Fibroblast of lung (primary cell): ENCODE results near the gene TERT. TPM values are rescaled to one million over a fixed set of nuclear protein-coding genes. Genes with fewer than 3 reads are reported as not detected.

ENCODE experiments used
- DNase-seq, 2 donors: peaks; one replicate each; pipeline versions ENCODE4 v3.0.0 to v3.0.0-alpha.2; 2010; ENCODE audit warnings: low read depth in 2 of 2
- H2AFZ ChIP-seq: 2 replicates; pipeline ENCODE4 v1.5.1; 2012; ENCODE audit warnings: low read length, control low read depth, inconsistent platforms
- H3K27ac ChIP-seq: 2 replicates; pipeline ENCODE4 v1.5.1; 2011; ENCODE audit warnings: low read length, control low read depth; ENCODE audit not compliant: insufficient read depth
- H3K27me3 ChIP-seq: 2 replicates; pipeline ENCODE4 v1.5.1; 2011; ENCODE audit warnings: mild to moderate bottlenecking, low read length; ENCODE audit not compliant: control insufficient read depth, insufficient read depth
- H3K36me3 ChIP-seq: 2 replicates; pipeline ENCODE4 v1.5.1; 2011; ENCODE audit warnings: low read length; ENCODE audit not compliant: control insufficient read depth, insufficient read depth
- H3K4me1 ChIP-seq: 2 replicates; pipeline ENCODE4 v1.5.1; 2011; ENCODE audit warnings: low read length; ENCODE audit not compliant: control insufficient read depth, insufficient read depth; ENCODE audit errors: extremely low read depth
- H3K4me2 ChIP-seq: 2 replicates; pipeline ENCODE4 v1.5.1; 2011; ENCODE audit warnings: low read length, control low read depth; ENCODE audit not compliant: insufficient read depth; ENCODE audit errors: extremely low read depth
- H3K4me3 ChIP-seq, 4 experiments: fragments of 200-600 bp in 1 of 4; sonication (generic) in 1 of 4; replicated peaks in 1 of 4; 2 replicates each; pipeline ENCODE4 v1.5.1; 2011 to 2016; ENCODE audit warnings: low read length in 4 of 4, low read depth in 3 of 4, mild to moderate bottlenecking in 3 of 4, control low read depth in 2 of 4, inconsistent platforms in 1 of 4, mixed read lengths in 1 of 4; ENCODE audit not compliant: insufficient read depth in 1 of 4; ENCODE audit errors: control extremely low read depth in 1 of 4
- H3K79me2 ChIP-seq: 2 replicates; pipeline ENCODE4 v1.5.1; 2012; ENCODE audit warnings: mild to moderate bottlenecking, low read length, inconsistent platforms; ENCODE audit not compliant: control insufficient read depth, insufficient read depth
- H3K9ac ChIP-seq: 2 replicates; pipeline ENCODE4 v1.5.1; 2011; ENCODE audit warnings: mild to moderate bottlenecking, low read length, control low read depth; ENCODE audit not compliant: insufficient read depth
- H3K9me3 ChIP-seq: 2 replicates; pipeline ENCODE4 v1.5.1; 2012; ENCODE audit warnings: low read depth, low read length; ENCODE audit not compliant: control insufficient read depth, insufficient read depth
- H4K20me1 ChIP-seq: 2 replicates; pipeline ENCODE4 v1.5.1; 2011; ENCODE audit warnings: low read length; ENCODE audit not compliant: control insufficient read depth, insufficient read depth; ENCODE audit errors: extremely low read depth
- CTCF ChIP-seq, 2 donors: IDR thresholded peaks in 1 of 2; conservative IDR thresholded peaks in 1 of 2; 1 replicate in 1 of 2; 2 replicates in 1 of 2; pipeline ENCODE4 v1.5.1; 2011 to 2012; ENCODE audit warnings: low read length in 2 of 2, control low read depth in 1 of 2, inconsistent platforms in 1 of 2, low read depth in 1 of 2, mild to moderate bottlenecking in 1 of 2
- EZH2 ChIP-seq: IDR thresholded peaks from 2 replicates; pipeline ENCODE4 v1.5.1; 2012; ENCODE audit warnings: low read length, control low read depth, mild to moderate bottlenecking; ENCODE audit errors: missing control alignments
- polyA plus RNA-seq, 2 donors: library from polyadenylated mRNA; depleted of rRNA in 1 of 2; stranded (reverse) in 1 of 2; unstranded in 1 of 2; fragments of >200 nt; gene quantifications; 2 replicates each; pipeline ENCODE4 v1.2.1, GENCODE V29; 2011 to 2012; ENCODE audit warnings: missing spikeins in 1 of 2
- total RNA-seq: library from RNA; depleted of rRNA; stranded (reverse); fragments of >200 nt; gene quantifications from 2 replicates; pipeline ENCODE4 v1.2.1, GENCODE V29; 2014

TERT gene
- total and polyA plus RNA-seq, 2 donors (not counting 1 experiment from before 2014, with no cell fraction given): not detected

DNA sequence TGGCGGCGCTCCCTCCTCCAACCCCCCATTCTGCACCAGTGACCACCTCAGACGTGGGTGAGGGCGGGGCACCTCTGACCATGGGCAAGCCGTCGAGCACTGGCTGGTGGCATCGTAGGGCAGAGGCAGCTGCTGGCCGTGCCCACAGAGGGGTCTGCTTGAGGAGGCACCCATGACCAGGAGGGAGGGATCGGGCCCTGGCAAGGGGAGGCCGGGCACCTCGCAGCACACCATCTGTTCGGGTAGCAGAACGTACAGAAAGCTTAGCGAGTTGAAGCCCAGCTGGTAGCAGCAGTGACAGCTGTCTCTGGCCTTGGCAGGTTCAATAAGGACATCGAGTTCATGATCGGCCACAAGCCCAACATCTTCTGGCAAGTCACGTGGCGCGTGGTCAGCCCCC lies 74.0 kb downstream of the TERT start:
- Histone ChIP-seq H4K20me1 (no peaks in the 10 kb centered on the region), H3K36me3 (no peaks in the 10 kb centered on the region), H3K4me3 (no peak overlapping the region), H3K4me1 (no peaks in the 10 kb centered on the region), H3K9ac (no peak overlapping the region), H3K27ac (no peak overlapping the region), H3K79me2 (no peaks in the 10 kb centered on the region), H3K27me3 (no peaks in the 10 kb centered on the region), H3K4me2 (no peak overlapping the region), H2AFZ (no peak overlapping the region), H3K9me3 (peaks cover 7% of the 10 kb centered on the region)
- TF ChIP-seq CTCF (conservative IDR thresholded peaks at IDR 0.05 in 1 of 2, IDR thresholded peaks at IDR 0.05 in 1 of 2; ENCODE audit: low read depth in 1 of 2, low read length in 2 of 2): no peak
- no peak for TF ChIP-seq EZH2
- DNase-seq: no peak

DNA sequence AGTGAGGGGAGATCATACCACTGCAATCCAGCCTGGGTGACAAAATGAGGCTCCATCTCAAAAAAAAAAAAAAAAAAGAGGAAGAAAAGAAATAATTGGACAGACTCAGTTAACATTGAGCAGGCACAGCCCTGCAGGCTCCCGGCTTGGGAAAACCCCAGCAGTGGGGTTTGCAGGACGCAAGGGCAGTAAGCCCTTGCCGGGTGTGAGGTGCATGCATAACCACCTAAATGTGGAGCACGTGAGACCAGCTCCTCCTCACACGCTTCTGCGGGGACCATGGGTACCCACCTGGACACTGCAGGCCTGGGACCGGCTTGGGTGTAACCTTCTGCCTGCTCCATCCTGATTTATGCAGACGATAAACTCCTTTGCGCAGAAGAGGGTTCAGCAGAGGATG lies 74.5 kb downstream of the TERT start:
- H3K9me3 ChIP-seq: peaks cover 7% of the 10 kb centered on the region
- H3K4me2 ChIP-seq: no peak overlapping the region
- no peaks in the 10 kb centered on the region for H3K36me3 ChIP-seq
- H4K20me1 ChIP-seq: no peaks in the 10 kb centered on the region
- no peak for DNase-seq
- H3K4me3 ChIP-seq: no peak overlapping the region
- H3K27ac ChIP-seq: no peak overlapping the region
- no peak overlapping the region for H2AFZ ChIP-seq
- no peaks in the 10 kb centered on the region for H3K4me1 ChIP-seq
- H3K9ac ChIP-seq: no peak overlapping the region
- H3K79me2 ChIP-seq: no peaks in the 10 kb centered on the region
- no peak for TF ChIP-seq EZH2
- TF ChIP-seq CTCF (conservative IDR thresholded peaks at IDR 0.05 in 1 of 2, IDR thresholded peaks at IDR 0.05 in 1 of 2; ENCODE audit: low read depth in 1 of 2, low read length in 2 of 2): no peak
- no peaks in the 10 kb centered on the region for H3K27me3 ChIP-seq

DNA sequence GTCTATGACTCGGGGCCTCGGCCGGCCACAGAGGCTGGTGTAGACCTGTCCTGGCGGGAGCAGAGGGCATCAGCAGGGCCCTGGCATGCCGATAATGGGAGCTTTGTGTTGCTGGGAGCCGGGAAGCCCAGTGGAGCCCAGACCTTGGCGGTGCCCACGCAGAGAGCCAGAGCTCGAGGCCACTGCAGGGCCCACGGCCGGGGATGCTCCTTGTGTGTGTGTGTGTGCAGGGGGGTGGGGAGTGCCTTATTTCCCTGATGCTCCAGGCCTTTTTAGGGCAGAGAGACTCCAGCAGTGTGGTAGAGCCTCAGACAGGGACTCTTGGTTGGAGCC lies 75.1 kb downstream of the TERT start:
- H2AFZ ChIP-seq: no peak overlapping the region
- no peak for DNase-seq
- H4K20me1 ChIP-seq: no peaks in the 10 kb centered on the region
- TF ChIP-seq EZH2: no peak
- TF ChIP-seq CTCF (conservative IDR thresholded peaks at IDR 0.05 in 1 of 2, IDR thresholded peaks at IDR 0.05 in 1 of 2; ENCODE audit: low read depth in 1 of 2, low read length in 2 of 2): no peak
- H3K4me3 ChIP-seq: no peak overlapping the region
- no peaks in the 10 kb centered on the region for H3K36me3 ChIP-seq
- H3K79me2 ChIP-seq: no peaks in the 10 kb centered on the region
- H3K27ac ChIP-seq: no peak overlapping the region
- H3K9ac ChIP-seq: no peak overlapping the region
- no peak overlapping the region for H3K4me2 ChIP-seq
- H3K27me3 ChIP-seq: no peaks in the 10 kb centered on the region
- no peaks in the 10 kb centered on the region for H3K4me1 ChIP-seq
- H3K9me3 ChIP-seq: peaks cover 7% of the 10 kb centered on the region
